ENCODE measurements around the gene WNT7A.

DNA sequence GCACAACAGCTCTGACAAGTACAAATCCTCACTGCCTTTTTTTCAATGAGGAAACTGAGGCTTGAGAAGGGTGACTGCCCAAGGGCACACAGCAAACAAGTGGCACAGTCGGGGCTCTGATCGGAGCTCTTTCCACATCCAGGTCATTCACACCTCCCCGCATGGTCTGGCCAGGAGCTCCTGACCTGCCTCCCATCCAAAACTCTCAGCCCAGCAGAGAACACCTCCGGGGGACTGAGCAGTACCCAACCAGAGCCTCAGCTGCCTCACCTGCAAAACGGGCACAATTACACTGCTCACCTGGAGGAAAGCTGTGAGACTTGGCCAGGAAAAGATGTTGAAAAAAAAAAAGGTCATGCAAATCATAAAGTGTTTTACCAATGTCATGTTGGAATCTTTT lies 36.5 kb downstream of the WNT7A start:
- no peak for TF ChIP-seq EZH2 (IDR thresholded peaks at IDR 0.05; ENCODE audit: borderline replicate concordance, low read length)
- TF ChIP-seq, protein P1, sequence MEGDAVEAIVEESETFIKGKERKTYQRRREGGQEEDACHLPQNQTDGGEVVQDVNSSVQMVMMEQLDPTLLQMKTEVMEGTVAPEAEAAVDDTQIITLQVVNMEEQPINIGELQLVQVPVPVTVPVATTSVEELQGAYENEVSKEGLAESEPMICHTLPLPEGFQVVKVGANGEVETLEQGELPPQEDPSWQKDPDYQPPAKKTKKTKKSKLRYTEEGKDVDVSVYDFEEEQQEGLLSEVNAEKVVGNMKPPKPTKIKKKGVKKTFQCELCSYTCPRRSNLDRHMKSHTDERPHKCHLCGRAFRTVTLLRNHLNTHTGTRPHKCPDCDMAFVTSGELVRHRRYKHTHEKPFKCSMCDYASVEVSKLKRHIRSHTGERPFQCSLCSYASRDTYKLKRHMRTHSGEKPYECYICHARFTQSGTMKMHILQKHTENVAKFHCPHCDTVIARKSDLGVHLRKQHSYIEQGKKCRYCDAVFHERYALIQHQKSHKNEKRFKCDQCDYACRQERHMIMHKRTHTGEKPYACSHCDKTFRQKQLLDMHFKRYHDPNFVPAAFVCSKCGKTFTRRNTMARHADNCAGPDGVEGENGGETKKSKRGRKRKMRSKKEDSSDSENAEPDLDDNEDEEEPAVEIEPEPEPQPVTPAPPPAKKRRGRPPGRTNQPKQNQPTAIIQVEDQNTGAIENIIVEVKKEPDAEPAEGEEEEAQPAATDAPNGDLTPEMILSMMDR (IDR thresholded peaks at IDR 0.05; ENCODE audit: low read length) = no peak

All from OCI-LY1 (cell line).